ENCODE data around the gene TLE6. TPM values are rescaled to one million over a fixed set of nuclear protein-coding genes. Genes with fewer than 3 reads are reported as not detected.

Gene TLE6
- total and polyA plus RNA-seq, 2 of the 13 experiments (the other 11 are each of a cell fraction or from before 2014, with no cell fraction given), result 0.24 to 5.5 TPM

- TF ChIP-seq YY1 (IDR thresholded peaks at IDR 0.05; ENCODE audit: insufficient read depth, insufficient replicate concordance, low read depth, low read length) (peak; percentile 74), ZNF687 (CRISPR knock-in tag; IDR thresholded peaks at IDR 0.05) (peak; percentile 85), HOXA9 (CRISPR knock-in tag; IDR thresholded peaks at IDR 0.05; ENCODE audit: borderline replicate concordance) (no peak), ZNF878 (CRISPR knock-in tag; IDR thresholded peaks at IDR 0.05) (no peak), ZNF121 (CRISPR knock-in tag; IDR thresholded peaks at IDR 0.05) (no peak), DDIT3 (CRISPR knock-in tag; IDR thresholded peaks at IDR 0.05) (no peak), ZFP36L1 (CRISPR knock-in tag; IDR thresholded peaks at IDR 0.05) (no peak), HNF1A (IDR thresholded peaks at IDR 0.05; ENCODE audit: low read depth) (no peak), HNF1A (CRISPR knock-in tag; IDR thresholded peaks at IDR 0.05; ENCODE audit: borderline replicate concordance) (no peak; the same call in 1 of the 2 replicates), IRF2 (CRISPR knock-in tag; IDR thresholded peaks at IDR 0.05) (no peak), ZBTB42 (CRISPR knock-in tag; IDR thresholded peaks at IDR 0.05) (no peak; the same call in 1 of the 2 replicates), ZNF609 (CRISPR knock-in tag; IDR thresholded peaks at IDR 0.05; ENCODE audit: borderline replicate concordance) (0 out of 2 replicates have a peak, but pooled peaks have one; percentile 34), SNAPC5 (CRISPR knock-in tag; IDR thresholded peaks at IDR 0.05; ENCODE audit: borderline replicate concordance) (no peak)
These were observed 26.9 kb upstream of the TLE6 start (continued) for GRCh38 chr19:2950286-2951124.

Measured in HepG2 (cell line).